HEK293 (cell line): Measurements from ENCODE around the gene TXNDC2.

Experiments
- BCL6B ChIP-seq: fragments of 450-650 bp; formaldehyde crosslinking; IDR thresholded peaks from 2 replicates; pipeline ENCODE4 v1.5.1; 2017; ENCODE audit warnings: missing biosample characterization, missing genetic modification characterization
- FEZF1 ChIP-seq: fragments of 450-650 bp; formaldehyde crosslinking; IDR thresholded peaks from 2 replicates; pipeline ENCODE4 v1.5.1; 2016; ENCODE audit warnings: missing biosample characterization, missing genetic modification characterization
- GLI2 ChIP-seq: fragments of 450-650 bp; formaldehyde crosslinking; IDR thresholded peaks from 2 replicates; pipeline ENCODE4; 2017; ENCODE audit warnings: missing biosample characterization, missing genetic modification characterization, low read depth, borderline replicate concordance
- GLIS1 ChIP-seq: fragments of 450-650 bp; formaldehyde crosslinking; IDR thresholded peaks from 2 replicates; pipeline ENCODE4 v1.5.1; 2016; ENCODE audit warnings: missing biosample characterization, missing genetic modification characterization
- KLF7 ChIP-seq: fragments of 450-650 bp; formaldehyde crosslinking; IDR thresholded peaks from 2 replicates; pipeline ENCODE4 v1.5.1; 2016; ENCODE audit warnings: missing biosample characterization, missing genetic modification characterization, borderline replicate concordance
- OVOL3 ChIP-seq: fragments of 450-650 bp; formaldehyde crosslinking; IDR thresholded peaks from 2 replicates; pipeline ENCODE4 v1.5.1; 2016; ENCODE audit warnings: missing biosample characterization, missing genetic modification characterization
- PRDM10 ChIP-seq: fragments of 450-650 bp; formaldehyde crosslinking; IDR thresholded peaks from 2 replicates; pipeline ENCODE4 v1.5.1; 2016; ENCODE audit warnings: missing biosample characterization, missing genetic modification characterization
- TSHZ1 ChIP-seq: fragments of 450-650 bp; formaldehyde crosslinking; IDR thresholded peaks from 2 replicates; pipeline ENCODE4 v1.5.1; 2016; ENCODE audit warnings: missing biosample characterization, missing genetic modification characterization, borderline replicate concordance
- ZBTB20 ChIP-seq: fragments of 450-650 bp; formaldehyde crosslinking; IDR thresholded peaks from 2 replicates; pipeline ENCODE4 v1.5.1; 2016; ENCODE audit warnings: missing biosample characterization, missing genetic modification characterization
- ZBTB44 ChIP-seq: fragments of 450-650 bp; IDR thresholded peaks from 2 replicates; pipeline ENCODE4 v1.5.1; 2018; ENCODE audit warnings: missing biosample characterization, mild to moderate bottlenecking, missing genetic modification characterization
- ZFP37 ChIP-seq: fragments of 450-650 bp; formaldehyde crosslinking; IDR thresholded peaks from 2 replicates; pipeline ENCODE4 v1.5.1; 2016; ENCODE audit warnings: missing biosample characterization, missing genetic modification characterization
- ZFP69B ChIP-seq: fragments of 450-650 bp; formaldehyde crosslinking; IDR thresholded peaks from 2 replicates; pipeline ENCODE4 v1.5.1; 2016; ENCODE audit warnings: missing biosample characterization, missing genetic modification characterization
- ZIC2 ChIP-seq: fragments of 450-650 bp; formaldehyde crosslinking; IDR thresholded peaks from 2 replicates; pipeline ENCODE4 v1.5.1; 2016; ENCODE audit warnings: missing biosample characterization, missing genetic modification characterization
- ZNF138 ChIP-seq: fragments of 450-650 bp; formaldehyde crosslinking; IDR thresholded peaks from 2 replicates; pipeline ENCODE4 v1.5.1; 2016; ENCODE audit warnings: missing biosample characterization, missing genetic modification characterization, borderline replicate concordance
- ZNF140 ChIP-seq: fragments of 450-650 bp; formaldehyde crosslinking; IDR thresholded peaks from 2 replicates; pipeline ENCODE4 v1.5.1; 2016; ENCODE audit warnings: missing biosample characterization, missing genetic modification characterization
- ZNF174 ChIP-seq: fragments of 450-650 bp; formaldehyde crosslinking; IDR thresholded peaks from 2 replicates; pipeline ENCODE4 v1.5.0; 2017; ENCODE audit warnings: missing biosample characterization, mild to moderate bottlenecking, missing genetic modification characterization
- ZNF2 ChIP-seq: fragments of 450-650 bp; formaldehyde crosslinking; IDR thresholded peaks from 2 replicates; pipeline ENCODE4 v1.5.1; 2016; ENCODE audit warnings: missing biosample characterization, missing genetic modification characterization
- ZNF221 ChIP-seq: fragments of 450-650 bp; formaldehyde crosslinking; IDR thresholded peaks from 2 replicates; pipeline ENCODE4 v1.5.1; 2017; ENCODE audit warnings: missing biosample characterization, missing genetic modification characterization, borderline replicate concordance
- ZNF23 ChIP-seq: fragments of 450-650 bp; formaldehyde crosslinking; IDR thresholded peaks from 2 replicates; pipeline ENCODE4 v1.5.1; 2016; ENCODE audit warnings: missing biosample characterization, missing genetic modification characterization, borderline replicate concordance
- ZNF366 ChIP-seq: fragments of 450-650 bp; formaldehyde crosslinking; conservative IDR thresholded peaks from 2 replicates; pipeline ENCODE4 v1.5.1; 2016; ENCODE audit warnings: missing biosample characterization, missing genetic modification characterization
- ZNF433 ChIP-seq: fragments of 450-650 bp; formaldehyde crosslinking; IDR thresholded peaks from 2 replicates; pipeline ENCODE4 v1.5.1; 2016; ENCODE audit warnings: missing biosample characterization, missing genetic modification characterization, low read depth
- ZNF521 ChIP-seq: fragments of 450-650 bp; formaldehyde crosslinking; IDR thresholded peaks from 2 replicates; pipeline ENCODE4 v1.5.1; 2017; ENCODE audit warnings: missing biosample characterization, mild to moderate bottlenecking, missing genetic modification characterization
- ZNF544 ChIP-seq: fragments of 450-650 bp; formaldehyde crosslinking; IDR thresholded peaks from 2 replicates; pipeline ENCODE4 v1.5.0; 2017; ENCODE audit warnings: missing biosample characterization, missing genetic modification characterization
- ZNF549 ChIP-seq: fragments of 450-650 bp; IDR thresholded peaks from 2 replicates; pipeline ENCODE4 v1.5.1; 2018; ENCODE audit warnings: missing biosample characterization, missing genetic modification characterization, mild to moderate bottlenecking, inconsistent platforms, moderate library complexity
- ZNF670 ChIP-seq: fragments of 450-650 bp; formaldehyde crosslinking; IDR thresholded peaks from 2 replicates; pipeline ENCODE4 v1.5.1; 2016; ENCODE audit warnings: missing biosample characterization, missing genetic modification characterization, low read depth
- ZNF707 ChIP-seq: fragments of 450-650 bp; formaldehyde crosslinking; IDR thresholded peaks from 2 replicates; pipeline ENCODE4 v1.5.1; 2016; ENCODE audit warnings: missing biosample characterization, missing genetic modification characterization
- ZNF747 ChIP-seq: fragments of 450-650 bp; formaldehyde crosslinking; IDR thresholded peaks from 2 replicates; pipeline ENCODE4 v1.5.1; 2016; ENCODE audit warnings: missing biosample characterization, missing genetic modification characterization
- ZNF843 ChIP-seq: fragments of 450-650 bp; formaldehyde crosslinking; IDR thresholded peaks from 2 replicates; pipeline ENCODE4 v1.5.1; 2016; ENCODE audit warnings: missing biosample characterization, missing genetic modification characterization
- ZSCAN23 ChIP-seq: fragments of 450-650 bp; formaldehyde crosslinking; IDR thresholded peaks from 2 replicates; pipeline ENCODE4 v1.5.1; 2016; ENCODE audit warnings: missing biosample characterization, missing genetic modification characterization
- ZSCAN4 ChIP-seq: fragments of 450-650 bp; formaldehyde crosslinking; IDR thresholded peaks from 2 replicates; pipeline ENCODE4 v1.5.1; 2017; ENCODE audit warnings: missing biosample characterization, missing genetic modification characterization

The TXNDC2 gene

GRCh38 chr18:9876867-9877654 is 8.7 kb upstream of the TXNDC2 start (continued):
- no peak for TF ChIP-seq ZNF221 (tag by site-specific recombination)
- TF ChIP-seq ZNF549 (tag by site-specific recombination) = no peak
- no peak for TF ChIP-seq ZBTB44 (tag by site-specific recombination)
- TF ChIP-seq ZFP37 (tag by site-specific recombination) = no peak
- TF ChIP-seq OVOL3 (tag by site-specific recombination) = peak; percentile 57; the same call in 1 of the 2 replicates
- no peak for TF ChIP-seq ZNF23
- TF ChIP-seq ZSCAN23 (tag by site-specific recombination) = no peak
- TF ChIP-seq ZNF2 (tag by site-specific recombination) = no peak
- no peak for TF ChIP-seq ZNF366 (tag by site-specific recombination)
- TF ChIP-seq FEZF1 = peak; percentile 73
- peak; percentile 97 for TF ChIP-seq PRDM10
- TF ChIP-seq GLIS1 (tag by site-specific recombination) = peak; percentile 79
- TF ChIP-seq BCL6B (tag by site-specific recombination) = no peak
- TF ChIP-seq ZNF670 (tag by site-specific recombination) = no peak
- TF ChIP-seq ZNF140 = no peak
- no peak for TF ChIP-seq ZSCAN4 (tag by site-specific recombination)
- no peak for TF ChIP-seq ZIC2 (tag by site-specific recombination)
- peak; percentile 53 for TF ChIP-seq ZNF843 (tag by site-specific recombination)
- TF ChIP-seq TSHZ1 = no peak
- TF ChIP-seq ZNF544 (tag by site-specific recombination) = no peak
- TF ChIP-seq KLF7 (tag by site-specific recombination) = no peak
- TF ChIP-seq GLI2 = no peak
- no peak for TF ChIP-seq ZFP69B
- no peak for TF ChIP-seq ZNF707
- no peak for TF ChIP-seq ZNF174 (tag by site-specific recombination)
- no peak for TF ChIP-seq ZNF433 (tag by site-specific recombination)
- no peak for TF ChIP-seq ZBTB20 (tag by site-specific recombination)
- TF ChIP-seq ZNF521 (tag by site-specific recombination) = no peak
- TF ChIP-seq ZNF138 = no peak
- no peak for TF ChIP-seq ZNF747
